ENCODE data around the gene SF3B2.

SF3B2 gene

GRCh38 chr11:66116576-66117361 is 64.6 kb downstream of the SF3B2 start:
- Histone ChIP-seq H4K20me1 (ENCODE audit: insufficient read depth, low read length) (peaks cover 7% of the 10 kb centered on the region; the same call in 1 of the 2 replicates), H3K9me3 (ENCODE audit: insufficient read depth, low read length, severe bottlenecking) (no peaks in the 10 kb centered on the region), H3K4me2 (ENCODE audit: insufficient read depth, low read length) (no peak overlapping the region), H3K27ac (ENCODE audit: low read length) (no peak overlapping the region), H3K79me2 (ENCODE audit: insufficient read depth, low read length) (no peaks in the 10 kb centered on the region), H3K36me3 (ENCODE audit: insufficient read depth, low read length) (no peaks in the 10 kb centered on the region), H3K27me3 (ENCODE audit: insufficient read depth, low read length, poor library complexity) (no peaks in the 10 kb centered on the region), H3K4me1 (ENCODE audit: insufficient read depth, low read length) (peaks cover 7% of the 10 kb centered on the region), H2AFZ (ENCODE audit: low read depth, low read length) (no peak overlapping the region), H3K4me3 (ENCODE audit: low read depth in 1 of 2, low read length in 2 of 2) (no peak overlapping the region), H3K9ac (ENCODE audit: low read depth, low read length) (no peak overlapping the region)
- ATAC-seq (ENCODE audit: insufficient read depth, low read depth) (no peak; the same call in 2 of the 3 replicates), DNase-seq (no peak)
- TF ChIP-seq CTCF (IDR thresholded peaks at IDR 0.05; ENCODE audit: borderline replicate concordance, extremely low read depth, low read length, poor library complexity, severe bottlenecking) (no peak), EZH2 (IDR thresholded peaks at IDR 0.05; ENCODE audit: borderline replicate concordance, low read depth, low read length, severe bottlenecking) (no peak)

GRCh38 chr11:66118847-66119246 is 66.7 kb downstream of the SF3B2 start:
- no peaks in the 10 kb centered on the region for H3K9me3 ChIP-seq (ENCODE audit: insufficient read depth, low read length, severe bottlenecking)
- no peaks in the 10 kb centered on the region for H3K36me3 ChIP-seq (ENCODE audit: insufficient read depth, low read length)
- H3K9ac ChIP-seq (ENCODE audit: low read depth, low read length): no peak overlapping the region
- H3K4me2 ChIP-seq (ENCODE audit: insufficient read depth, low read length): no peak overlapping the region
- H3K27me3 ChIP-seq (ENCODE audit: insufficient read depth, low read length, poor library complexity): no peaks in the 10 kb centered on the region
- no peak for ATAC-seq (ENCODE audit: insufficient read depth, low read depth)
- no peak overlapping the region for H3K27ac ChIP-seq (ENCODE audit: low read length)
- peaks cover 2% of the 10 kb centered on the region; the same call in 1 of the 2 replicates for H4K20me1 ChIP-seq (ENCODE audit: insufficient read depth, low read length)
- TF ChIP-seq CTCF (IDR thresholded peaks at IDR 0.05; ENCODE audit: borderline replicate concordance, extremely low read depth, low read length, poor library complexity, severe bottlenecking) (no peak), EZH2 (IDR thresholded peaks at IDR 0.05; ENCODE audit: borderline replicate concordance, low read depth, low read length, severe bottlenecking) (no peak)
- no peak for DNase-seq
- H3K4me3 ChIP-seq (ENCODE audit: low read depth in 1 of 2, low read length in 2 of 2): no peak overlapping the region
- H3K4me1 ChIP-seq (ENCODE audit: insufficient read depth, low read length): peaks cover 7% of the 10 kb centered on the region
- H2AFZ ChIP-seq (ENCODE audit: low read depth, low read length): no peak overlapping the region
- H3K79me2 ChIP-seq (ENCODE audit: insufficient read depth, low read length): no peaks in the 10 kb centered on the region

All from DND-41 (cell line).